Esophagus squamous epithelium (tissue), 5 donors: ENCODE results near the gene TIPARP. TPM values are rescaled to one million over a fixed set of nuclear protein-coding genes. Genes with fewer than 3 reads are reported as not detected.

Source experiments
- DNase-seq: peaks from one replicate; lab custom pipeline; 2025; lab: John Stamatoyannopoulos, UW
- H3K27ac ChIP-seq, 4 donors: fragments of 200-600 bp; sonication (generic); one replicate each; pipeline ENCODE4 v1.5.1; 2016 to 2019; ENCODE audit warnings: mild to moderate bottlenecking in 1 of 4
- H3K27me3 ChIP-seq, 4 donors: fragments of 200-600 bp; sonication (generic); 1 replicate in 3 of 4; 2 replicates in 1 of 4; pipeline versions ENCODE4 v1.5.1 to v1.6.0; 2017 to 2021; ENCODE audit warnings: antibody characterized with exemption in 1 of 4
- H3K36me3 ChIP-seq, 3 donors: fragments of 200-600 bp; sonication (generic); one replicate each; pipeline ENCODE4 v1.5.1; 2016 to 2019
- H3K4me1 ChIP-seq, 3 donors: fragments of 200-600 bp; sonication (generic); one replicate each; pipeline ENCODE4 v1.5.1; 2017 to 2019
- H3K4me3 ChIP-seq, 4 donors: fragments of 200-600 bp; sonication (generic); 1 replicate in 3 of 4; 2 replicates in 1 of 4; pipeline ENCODE4 v1.5.1; 2016 to 2019; ENCODE audit warnings: mild to moderate bottlenecking in 2 of 4, moderate library complexity in 1 of 4
- H3K9me3 ChIP-seq, 3 donors: fragments of 200-600 bp; sonication (generic); one replicate each; pipeline ENCODE4 v1.5.1; 2016 to 2019
- CTCF ChIP-seq, 6 experiments: fragments of 450-650 bp in 4 of 6; fragments of 200-600 bp in 2 of 6; sonication (generic) in 2 of 6; IDR thresholded peaks; one replicate each; pipeline ENCODE4 v1.5.1; 2016 to 2019; ENCODE audit warnings: antibody characterized with exemption in 6 of 6, mild to moderate bottlenecking in 4 of 6, moderate library complexity in 4 of 6
- POLR2A ChIP-seq, 4 donors: fragments of 450-650 bp; IDR thresholded peaks; one replicate each; pipeline ENCODE4 v1.6.1; 2017; ENCODE audit warnings: antibody characterized with exemption in 4 of 4, mild to moderate bottlenecking in 4 of 4, moderate library complexity in 3 of 4
- WGBS, 2 donors: methylation state at CpG; one replicate each; pipeline ENCODE4 v1.1.5; 2018; 5-methylcytosine and 5-hydroxymethylcytosine counted together
- intact Hi-C: fragments of 100-400 bp; cut with DNase I; formaldehyde crosslinking; loops from one replicate; pipeline ENCODE4 v1.15.0; 2022
- total RNA-seq, 4 donors: library from RNA; depleted of rRNA; stranded (reverse); fragments of >200 nt; gene quantifications; one replicate each; pipeline ENCODE4 v1.1.0, GENCODE V29; 2016
- donor health status: DM: yes; HTN: yes; CAD: no.

Gene TIPARP
- total RNA-seq, result 10 to 100 TPM; 28.0 to 40.4 (median 38.0) TPM

GRCh38 chr3:156674046-156674910 is at the start of gene TIPARP:
TSS of gene TIPARP (plus strand) at chr3:156674590. CDS start at chr3:156677698, 3,108 bp downstream.
- WGBS, 2 donors, result 0 to 1% methylated on average over 9 to 45 of the region's 105 CpGs
- TF ChIP-seq CTCF (IDR thresholded peaks at IDR 0.05) (peak; percentile 53 to 93 (median 71)), POLR2A (IDR thresholded peaks at IDR 0.05) (peak in 3 of 4 donors; percentile 98 to 100 (median 99))
- Histone ChIP-seq H3K27me3 (no peaks in the 10 kb centered on the region), H3K4me3 (peak within 1 kb of the TSS; percentile 86 to 98 (median 92)), H3K36me3 (peaks cover 4 to 18% (median 9%) of the 10 kb centered on the region in 3 donors), H3K27ac (peak within 1 kb of the TSS; percentile 97 to 99 (median 98)), H3K4me1 (peaks cover 11 to 41% (median 26%) of the 10 kb centered on the region in 3 donors), H3K9me3 (no peaks in the 10 kb centered on the region)
- peak; percentile 94 for DNase-seq
- intact Hi-C loops, result loop anchor here (5.0 to 10.0 kb wide), 3 partner anchors 119 to 408 kb away; partner anchors contain the start of genes LEKR1 and SSR3

- no peaks in the 10 kb centered on the region for H3K27me3 ChIP-seq
- intact Hi-C loops, result no loop called here
- no peak overlapping the region for H3K4me3 ChIP-seq
- no peak for DNase-seq
- H3K27ac ChIP-seq, result no peak overlapping the region
- H3K9me3 ChIP-seq, result no peaks in the 10 kb centered on the region
- TF ChIP-seq POLR2A (IDR thresholded peaks at IDR 0.05) (no peak), CTCF (IDR thresholded peaks at IDR 0.05) (no peak)
- peaks cover 0 to 5% (median 0%) of the 10 kb centered on the region in 3 donors for H3K4me1 ChIP-seq
- WGBS, 2 donors, result 28 to 48% methylated on average over 5 of the region's 5 CpGs
- H3K36me3 ChIP-seq, result no peaks in the 10 kb centered on the region
Observed at GRCh38 chr3:156626104-156626503, 48.3 kb upstream of the TIPARP start.

- Histone ChIP-seq H3K36me3 (no peaks in the 10 kb centered on the region), H3K9me3 (no peaks in the 10 kb centered on the region), H3K27me3 (no peaks in the 10 kb centered on the region), H3K27ac (no peak overlapping the region), H3K4me1 (peaks cover 0 to 5% (median 0%) of the 10 kb centered on the region in 3 donors), H3K4me3 (no peak overlapping the region)
- TF ChIP-seq CTCF (IDR thresholded peaks at IDR 0.05) (no peak), POLR2A (IDR thresholded peaks at IDR 0.05) (no peak)
- no peak for DNase-seq
- WGBS, 2 donors, result 77 to 83% methylated on average over 3 of the region's 3 CpGs
- intact Hi-C loops, result no loop called here
Observed at GRCh38 chr3:156627946-156628569, 46.3 kb upstream of the TIPARP start.

- Histone ChIP-seq H3K4me3 (no peak overlapping the region), H3K9me3 (no peaks in the 10 kb centered on the region), H3K27me3 (no peaks in the 10 kb centered on the region), H3K4me1 (peaks cover 0 to 5% (median 0%) of the 10 kb centered on the region in 3 donors), H3K27ac (no peak overlapping the region), H3K36me3 (no peaks in the 10 kb centered on the region)
- no peak for TF ChIP-seq POLR2A (IDR thresholded peaks at IDR 0.05)
- no peak for TF ChIP-seq CTCF (IDR thresholded peaks at IDR 0.05)
- DNase-seq, result no peak
- intact Hi-C loops, result no loop called here
- 82 to 91% methylated on average over 5 of the region's 5 CpGs for WGBS, 2 donors
Observed at GRCh38 chr3:156628836-156629618, 45.4 kb upstream of the TIPARP start.
